OCI-LY7 (cell line): Measurements from ENCODE around the gene MCRIP2. TPM values are rescaled to one million over a fixed set of nuclear protein-coding genes. Genes with fewer than 3 reads are reported as not detected.

Experiments used
- BruUV-seq: library from RNA; stranded (reverse); fragments of 400-500 nt; replicated peaks from 2 replicates; lab custom pipeline; 2021; lab: Mats Ljungman, UMichigan
- CTCF ChIA-PET: fragments of 300-600 bp; sonication (Branson Sonifier 250); formaldehyde crosslinking; loops from one replicate; lab custom pipeline; 2022; ENCODE audit warnings: antibody characterized with exemption; ENCODE audit not compliant: unreplicated experiment; lab: Charles Lee
- POLR2A ChIA-PET: fragments of 300-600 bp; sonication (Branson Sonifier 250); formaldehyde crosslinking; loops from one replicate; lab custom pipeline; 2022; ENCODE audit warnings: antibody characterized with exemption; lab: Charles Lee
- DNase-seq: peaks from one replicate; pipeline ENCODE4 v3.0.0-alpha.2; 2015; ENCODE audit warnings: low spot score
- H2AFZ ChIP-seq: fragments of 200-600 bp; sonication (generic), shearing (Covaris generic); 2 replicates; pipeline ENCODE4 v1.6.1; 2014; ENCODE audit warnings: mild to moderate bottlenecking, antibody characterized with exemption, low read length, moderate library complexity
- H3K27ac ChIP-seq: fragments of 200-600 bp; sonication (generic); 2 replicates; pipeline ENCODE4 v1.5.1; 2014; ENCODE audit warnings: mixed run types, low read depth, mild to moderate bottlenecking, moderate library complexity, low read length, inconsistent platforms; ENCODE audit not compliant: poor library complexity, severe bottlenecking
- H3K36me3 ChIP-seq: fragments of 200-600 bp; sonication (generic); 2 replicates; pipeline ENCODE4 v1.6.1; 2014; ENCODE audit warnings: mild to moderate bottlenecking, antibody characterized with exemption, low read length, moderate library complexity, mixed read lengths; ENCODE audit not compliant: insufficient read depth
- H3K4me1 ChIP-seq: fragments of 200-600 bp; sonication (generic); 2 replicates; pipeline ENCODE4 v1.5.1; 2014; ENCODE audit warnings: mild to moderate bottlenecking, low read length; ENCODE audit not compliant: insufficient read depth, poor library complexity, severe bottlenecking
- H3K4me2 ChIP-seq: fragments of 200-600 bp; sonication (generic); 2 replicates; pipeline ENCODE4 v1.6.1; 2014; ENCODE audit warnings: mild to moderate bottlenecking, low read length
- H3K4me3 ChIP-seq: fragments of 200-600 bp; sonication (generic); 2 replicates; pipeline ENCODE4 v1.5.1; 2014; ENCODE audit warnings: mild to moderate bottlenecking, low read depth, low read length; ENCODE audit not compliant: poor library complexity, severe bottlenecking
- H3K79me2 ChIP-seq: fragments of 200-600 bp; sonication (generic); 2 replicates; pipeline ENCODE4 v1.6.1; 2016; ENCODE audit warnings: low read depth, mild to moderate bottlenecking, low read length, moderate library complexity, mixed read lengths; ENCODE audit not compliant: insufficient read depth
- H3K9me2 ChIP-seq: fragments of 200-600 bp; sonication (generic); 2 replicates; pipeline ENCODE4 v1.6.1; 2016; ENCODE audit warnings: mild to moderate bottlenecking, low read length, mixed read lengths; ENCODE audit not compliant: insufficient read depth
- H3K9me3 ChIP-seq: fragments of 200-600 bp; sonication (generic); 2 replicates; pipeline ENCODE4 v1.6.1; 2014; ENCODE audit warnings: mild to moderate bottlenecking, mixed run types, low read length, mixed read lengths
- H4K20me1 ChIP-seq: fragments of 200-600 bp; sonication (generic); 2 replicates; pipeline ENCODE4 v1.6.1; 2014; ENCODE audit warnings: mild to moderate bottlenecking, antibody characterized with exemption, low read length, moderate library complexity, mixed read lengths; ENCODE audit not compliant: insufficient read depth
- CTCF ChIP-seq: fragments of 200-600 bp; sonication (generic); conservative IDR thresholded peaks from 2 replicates; pipeline ENCODE4 v1.5.1; 2014; ENCODE audit warnings: mild to moderate bottlenecking, antibody characterized with exemption, low read length, moderate library complexity, mixed read lengths
- EZH2phosphoT487 ChIP-seq: fragments of 200-600 bp; sonication (generic); IDR thresholded peaks from 2 replicates; pipeline ENCODE4 v1.6.1; 2018; ENCODE audit warnings: low read depth, borderline replicate concordance, mild to moderate bottlenecking, mixed run types, antibody characterized with exemption, low read length, moderate library complexity, mixed read lengths
- intact Hi-C: fragments of 100-400 bp; cut with micrococcal nuclease; formaldehyde crosslinking; loops from one replicate; pipeline ENCODE4 v1.10.0; 2022; ENCODE audit not compliant: unreplicated experiment
- total RNA-seq, 2 experiments: library from RNA; depleted of rRNA in 1 of 2; stranded (reverse); fragments of >200 nt in 1 of 2; shearing (Covaris generic) in 1 of 2; gene quantifications; 2 replicates each; pipeline ENCODE4 v1.2.3, GENCODE V29; 2014 to 2022

MCRIP2 gene
- total RNA-seq, 2 experiments from 2014 or later = 62.8 to 64.1 TPM

- Histone ChIP-seq H3K9me2 (no peaks in the 10 kb centered on the region), H2AFZ (no peak overlapping the region), H3K9me3 (no peaks in the 10 kb centered on the region), H3K4me2 (peak overlapping the region; percentile 88), H3K27ac (no peak overlapping the region), H3K79me2 (peaks cover 25% of the 10 kb centered on the region; the same call in 1 of the 2 replicates), H3K4me3 (peak overlapping the region; percentile 58), H3K36me3 (peaks cover 28% of the 10 kb centered on the region), H3K4me1 (peaks cover 35% of the 10 kb centered on the region), H4K20me1 (peaks cover 5% of the 10 kb centered on the region; the same call in 1 of the 2 replicates)
- peak; percentile 64 for DNase-seq
- CTCF ChIA-PET = interaction anchor here (0.6 kb wide), 1 partner anchor 110 kb away, joined by 3 read pairs; no protein-coding TSS in a partner anchor
- POLR2A ChIA-PET = interaction anchor here (0.6 to 1.2 kb wide), 2 partner anchors 9 to 263 kb away, joined by 3 to 4 read pairs; no protein-coding TSS in a partner anchor
- TF ChIP-seq CTCF (no peak), EZH2phosphoT487 (no peak)
- intact Hi-C loops = loop anchor here (1.0 kb wide), 1 partner anchor 11 kb away; the partner anchor contains the start of gene RHOT2
- BruUV-seq = no TSS peak
Measured at GRCh38 chr16:678858-679813, 37.5 kb downstream of the MCRIP2 start.

DNA sequence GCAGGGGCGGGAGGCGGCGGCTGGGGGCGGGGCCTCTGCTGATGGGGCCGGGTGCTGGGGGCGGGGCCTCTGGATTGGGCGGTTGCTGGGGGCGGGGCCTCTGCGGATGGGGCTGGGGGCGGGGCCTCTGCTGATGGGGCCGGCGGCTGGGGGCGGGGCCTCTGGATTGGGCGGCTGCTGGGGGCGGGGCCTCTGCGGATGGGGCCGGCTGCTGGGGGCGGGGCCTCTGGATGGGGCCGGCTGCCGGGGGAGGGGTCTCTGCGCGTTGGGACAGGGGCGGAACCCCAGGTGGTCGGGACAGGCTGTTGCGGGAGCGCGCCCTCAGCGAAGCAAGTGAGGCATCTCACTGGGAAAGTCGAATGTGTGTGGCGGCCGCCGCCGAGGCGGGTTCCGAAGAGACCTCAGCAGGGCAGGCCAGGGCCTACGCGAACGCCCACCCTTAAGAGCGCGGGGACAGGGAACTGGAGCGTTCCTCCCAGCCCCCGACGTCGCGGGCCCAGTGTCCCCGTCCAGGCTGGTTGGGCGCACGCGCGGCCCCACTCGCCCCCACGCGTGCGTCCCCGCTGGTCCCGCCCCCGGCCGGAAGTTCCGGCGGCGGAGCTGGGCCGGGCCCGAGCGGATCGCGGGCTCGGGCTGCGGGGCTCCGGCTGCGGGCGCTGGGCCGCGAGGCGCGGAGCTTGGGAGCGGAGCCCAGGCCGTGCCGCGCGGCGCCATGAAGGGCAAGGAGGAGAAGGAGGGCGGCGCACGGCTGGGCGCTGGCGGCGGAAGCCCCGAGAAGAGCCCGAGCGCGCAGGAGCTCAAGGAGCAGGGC is 38.4 kb downstream of the MCRIP2 start, which contains the start of gene STUB1:
Gene STUB1 (plus strand): TSS at position 597 of the 811 bp plus-strand sequence. CDS start 116 bp downstream, at position 713.
- CTCF ChIA-PET = interaction anchor here (1.0 kb wide), 1 partner anchor 10 kb away, joined by 4 read pairs; the partner anchor contains the start of gene WDR24

More for the DNA sequence above, 38.4 kb downstream of the MCRIP2 start, which contains the start of gene STUB1:
- H3K36me3 ChIP-seq = peaks cover 27% of the 10 kb centered on the region
- no TSS peak for BruUV-seq
- H3K4me1 ChIP-seq = peaks cover 40% of the 10 kb centered on the region
- peak; percentile 91 for DNase-seq
- H3K9me3 ChIP-seq = no peaks in the 10 kb centered on the region
- peak within 1 kb of the TSS; percentile 63 for H3K27ac ChIP-seq
- H3K4me2 ChIP-seq = peak within 1 kb of the TSS; percentile 88
- POLR2A ChIA-PET = interaction anchor here (0.6 to 1.2 kb wide), 2 partner anchors 10 to 264 kb away, joined by 3 to 4 read pairs; no protein-coding TSS in a partner anchor
- no peak within 1 kb of the TSS for H2AFZ ChIP-seq
- intact Hi-C loops = loop anchor here (1.0 to 5.0 kb wide), 2 partner anchors 12 to 42 kb away; partner anchors contain the start of genes ANTKMT and RHOT2
- H3K9me2 ChIP-seq = no peaks in the 10 kb centered on the region
- TF ChIP-seq EZH2phosphoT487 (no peak), CTCF (no peak)
- H4K20me1 ChIP-seq = peaks cover 5% of the 10 kb centered on the region; the same call in 1 of the 2 replicates
- H3K79me2 ChIP-seq = peaks cover 25% of the 10 kb centered on the region; the same call in 1 of the 2 replicates
- peak within 1 kb of the TSS; percentile 82 for H3K4me3 ChIP-seq
